Measurements from ENCODE around the gene KIF19. TPM values are rescaled to one million over a fixed set of nuclear protein-coding genes. Genes with fewer than 3 reads are reported as not detected.

The KIF19 gene
- total RNA-seq, 4 donors from 2014 or later = 0.12 to 0.76 TPM; not detected in 2

DNA sequence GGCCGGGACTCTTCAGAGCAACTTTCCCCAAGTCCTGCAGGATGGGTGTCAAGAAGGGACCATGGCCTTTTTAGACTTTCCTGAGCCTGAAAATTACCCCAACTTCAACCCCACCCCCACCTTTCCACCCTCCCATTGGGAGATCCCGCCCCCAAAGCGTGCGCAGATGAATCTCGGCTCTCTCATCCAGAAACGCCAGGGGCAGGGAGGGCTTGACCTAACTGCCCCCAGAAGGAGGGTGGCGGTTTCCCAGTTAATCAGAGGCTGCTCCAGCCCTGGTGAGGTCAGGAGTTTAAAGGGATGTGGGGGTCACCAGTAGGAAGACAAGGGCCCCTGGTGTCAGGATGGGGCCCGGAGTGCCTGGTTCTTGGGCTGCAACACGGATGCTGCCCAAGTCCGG lies 480 bp downstream of the KIF19 start:
- no peak for DNase-seq
- Histone ChIP-seq H3K4me3 (peak overlapping the region; percentile 9 to 64 (median 30)), H3K36me3 (no peaks in the 10 kb centered on the region), H3K27ac (no peak overlapping the region), H3K27me3 (peaks cover 4 to 77% (median 7%) of the 10 kb centered on the region in 4 donors), H3K4me1 (peaks cover 14 to 23% (median 15%) of the 10 kb centered on the region in 3 donors), H3K9me3 (no peaks in the 10 kb centered on the region)
- TF ChIP-seq POLR2A (IDR thresholded peaks at IDR 0.05) = no peak
- TF ChIP-seq, protein P1, sequence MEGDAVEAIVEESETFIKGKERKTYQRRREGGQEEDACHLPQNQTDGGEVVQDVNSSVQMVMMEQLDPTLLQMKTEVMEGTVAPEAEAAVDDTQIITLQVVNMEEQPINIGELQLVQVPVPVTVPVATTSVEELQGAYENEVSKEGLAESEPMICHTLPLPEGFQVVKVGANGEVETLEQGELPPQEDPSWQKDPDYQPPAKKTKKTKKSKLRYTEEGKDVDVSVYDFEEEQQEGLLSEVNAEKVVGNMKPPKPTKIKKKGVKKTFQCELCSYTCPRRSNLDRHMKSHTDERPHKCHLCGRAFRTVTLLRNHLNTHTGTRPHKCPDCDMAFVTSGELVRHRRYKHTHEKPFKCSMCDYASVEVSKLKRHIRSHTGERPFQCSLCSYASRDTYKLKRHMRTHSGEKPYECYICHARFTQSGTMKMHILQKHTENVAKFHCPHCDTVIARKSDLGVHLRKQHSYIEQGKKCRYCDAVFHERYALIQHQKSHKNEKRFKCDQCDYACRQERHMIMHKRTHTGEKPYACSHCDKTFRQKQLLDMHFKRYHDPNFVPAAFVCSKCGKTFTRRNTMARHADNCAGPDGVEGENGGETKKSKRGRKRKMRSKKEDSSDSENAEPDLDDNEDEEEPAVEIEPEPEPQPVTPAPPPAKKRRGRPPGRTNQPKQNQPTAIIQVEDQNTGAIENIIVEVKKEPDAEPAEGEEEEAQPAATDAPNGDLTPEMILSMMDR (IDR thresholded peaks at IDR 0.05) = no peak
- 29 to 60% methylated on average over 4 of the region's 10 CpGs for WGBS, 2 donors
- intact Hi-C loops (cut with DNase I) = no loop called here

DNA sequence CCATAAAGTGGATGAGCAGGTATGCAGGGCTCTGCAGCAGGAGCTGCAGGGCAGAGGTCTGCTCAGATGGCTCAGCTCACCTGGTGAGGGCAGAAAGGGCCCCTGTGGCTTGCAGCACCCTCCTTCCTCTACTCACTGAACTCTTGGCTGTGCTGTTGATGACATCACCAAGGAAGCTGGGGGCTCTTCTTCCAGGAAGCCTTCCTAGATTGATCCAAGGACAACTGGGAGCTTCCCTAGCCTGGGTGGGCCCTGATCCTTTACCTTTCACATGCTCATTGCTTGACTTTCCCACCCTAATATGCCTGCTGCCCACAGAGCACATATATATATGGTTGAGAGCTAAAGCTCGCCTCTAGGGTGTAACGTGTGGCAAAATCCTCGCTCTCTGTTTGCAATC lies 2.5 kb downstream of the KIF19 start:
- no peaks in the 10 kb centered on the region for H3K36me3 ChIP-seq
- DNase-seq = no peak
- WGBS, 2 donors = 100% methylated on average over 1 to 2 of the region's 3 CpGs
- peaks cover 4 to 83% (median 7%) of the 10 kb centered on the region in 4 donors for H3K27me3 ChIP-seq
- TF ChIP-seq, protein P1 (IDR thresholded peaks at IDR 0.05) = no peak
- no peak for TF ChIP-seq POLR2A (IDR thresholded peaks at IDR 0.05)
- H3K4me1 ChIP-seq = peaks cover 15 to 32% (median 17%) of the 10 kb centered on the region in 3 donors
- intact Hi-C loops (cut with DNase I) = no loop called here
- no peak overlapping the region for H3K4me3 ChIP-seq
- H3K27ac ChIP-seq = no peak overlapping the region
- no peaks in the 10 kb centered on the region for H3K9me3 ChIP-seq

GRCh38 chr17:74329378-74329777 lies 3.4 kb downstream of the KIF19 start:
- TF ChIP-seq, protein P1 (IDR thresholded peaks at IDR 0.05) = no peak
- TF ChIP-seq POLR2A (IDR thresholded peaks at IDR 0.05) = no peak
- no peak for DNase-seq
- intact Hi-C loops (cut with DNase I) = no loop called here
- H3K36me3 ChIP-seq = no peaks in the 10 kb centered on the region
- no peaks in the 10 kb centered on the region for H3K9me3 ChIP-seq
- peaks cover 15 to 32% (median 17%) of the 10 kb centered on the region in 3 donors for H3K4me1 ChIP-seq
- no peak overlapping the region for H3K27ac ChIP-seq
- WGBS, 2 donors = 54 to 63% methylated on average over 3 of the region's 3 CpGs
- H3K27me3 ChIP-seq = peaks cover 4 to 83% (median 7%) of the 10 kb centered on the region in 4 donors
- no peak overlapping the region for H3K4me3 ChIP-seq

- TF ChIP-seq, protein P1 (IDR thresholded peaks at IDR 0.05) = no peak
- no peak for TF ChIP-seq POLR2A (IDR thresholded peaks at IDR 0.05)
- WGBS, 2 donors = 56% methylated on average over 5 of the region's 8 CpGs; no CpG with 5 or more reads in 1 of the 2 donors
Observed at GRCh38 chr17:74330446-74330845, 4.4 kb downstream of the KIF19 start.

GRCh38 chr17:74332017-74332650 lies 6.1 kb downstream of the KIF19 start:
- intact Hi-C loops (cut with DNase I) = no loop called here
- DNase-seq = no peak
- 71 to 76% methylated on average over 6 of the region's 7 CpGs for WGBS, 2 donors
- no peak overlapping the region for H3K4me3 ChIP-seq
- TF ChIP-seq, protein P1 (IDR thresholded peaks at IDR 0.05) = no peak
- no peak for TF ChIP-seq POLR2A (IDR thresholded peaks at IDR 0.05)
- H3K36me3 ChIP-seq = no peaks in the 10 kb centered on the region
- peaks cover 0 to 10% (median 3%) of the 10 kb centered on the region in 3 donors for H3K4me1 ChIP-seq
- no peaks in the 10 kb centered on the region for H3K9me3 ChIP-seq
- H3K27me3 ChIP-seq = peaks cover 0 to 77% (median 0%) of the 10 kb centered on the region in 4 donors
- no peak overlapping the region for H3K27ac ChIP-seq

More at GRCh38 chr17:74330446-74330845, 4.4 kb downstream of the KIF19 start:
- Histone ChIP-seq H3K9me3 (no peaks in the 10 kb centered on the region), H3K36me3 (no peaks in the 10 kb centered on the region), H3K4me3 (no peak overlapping the region), H3K27me3 (peaks cover 4 to 83% (median 7%) of the 10 kb centered on the region in 4 donors), H3K27ac (no peak overlapping the region), H3K4me1 (peaks cover 15 to 27% (median 17%) of the 10 kb centered on the region in 3 donors)
- intact Hi-C loops (cut with DNase I) = no loop called here
- DNase-seq = no peak
